Caco-2 (cell line): ENCODE results near the gene CFAP141. TPM values are rescaled to one million over a fixed set of nuclear protein-coding genes. Genes with fewer than 3 reads are reported as not detected.
A peak's percentile ranks its signal among the peaks of the same experiment; 100 is the strongest.

Experiments
- BruUV-seq: library from RNA; stranded (reverse); fragments of 400-500 nt; replicated peaks from 2 replicates; lab custom pipeline; 2021; lab: Mats Ljungman, UMichigan
- CTCF ChIA-PET: fragments of 300-600 bp; sonication (Branson Sonifier 250); formaldehyde crosslinking; loops from one replicate; lab custom pipeline; 2022; ENCODE audit warnings: antibody characterized with exemption; lab: Charles Lee
- POLR2A ChIA-PET: fragments of 300-600 bp; sonication (Branson Sonifier 250); formaldehyde crosslinking; loops from one replicate; lab custom pipeline; 2022; ENCODE audit warnings: antibody characterized with exemption; lab: Charles Lee
- DNase-seq, 2 experiments: peaks; one replicate each; pipeline versions ENCODE4 v3.0.0 to v3.0.0-alpha.2; 2020 to 2022
- H3K27me3 ChIP-seq: replicated peaks from 2 replicates; pipeline ENCODE4 v1.6.0; 2011; ENCODE audit warnings: low read length; ENCODE audit not compliant: control insufficient read depth, insufficient read depth
- H3K36me3 ChIP-seq: 2 replicates; pipeline ENCODE4 v1.5.1; 2011; ENCODE audit warnings: low read length; ENCODE audit not compliant: control insufficient read depth, insufficient read depth
- H3K4me1 ChIP-seq: fragments of 250-450 bp; sonication (Bioruptor Pico); 2 replicates; pipeline ENCODE4 v1.5.1; 2020; ENCODE audit warnings: mild to moderate bottlenecking
- H3K4me3 ChIP-seq: 2 replicates; pipeline ENCODE4 v1.5.1; 2011; ENCODE audit warnings: low read depth, mild to moderate bottlenecking, control low read depth, low read length
- H3K9me3 ChIP-seq: fragments of 250-450 bp; sonication (Bioruptor Pico); 2 replicates; pipeline ENCODE4 v1.5.1; 2020; ENCODE audit warnings: mild to moderate bottlenecking, moderate library complexity
- H3K27ac Mint-ChIP-seq: one replicate; pipeline ENCODE4 v1.8.0; 2022; ENCODE audit warnings: mixed read lengths; ENCODE audit not compliant: unreplicated experiment
- H3K27me3 Mint-ChIP-seq: one replicate; pipeline ENCODE4 v1.8.0; 2022; ENCODE audit warnings: mixed read lengths; ENCODE audit not compliant: insufficient read depth, unreplicated experiment
- H3K36me3 Mint-ChIP-seq: one replicate; pipeline ENCODE4 v1.8.0; 2022; ENCODE audit warnings: mild to moderate bottlenecking, mixed read lengths; ENCODE audit not compliant: insufficient read depth, unreplicated experiment
- H3K4me1 Mint-ChIP-seq: one replicate; pipeline ENCODE4 v1.8.0; 2022; ENCODE audit warnings: low read depth, mixed read lengths; ENCODE audit not compliant: unreplicated experiment
- H3K4me3 Mint-ChIP-seq: one replicate; pipeline ENCODE4 v1.8.0; 2022; ENCODE audit warnings: mild to moderate bottlenecking, moderate library complexity, mixed read lengths; ENCODE audit not compliant: unreplicated experiment
- H3K9me3 Mint-ChIP-seq: one replicate; pipeline ENCODE4 v1.8.0; 2022; ENCODE audit warnings: mixed read lengths; ENCODE audit not compliant: unreplicated experiment
- CTCF ChIP-seq, 2 experiments: fragments of 200-600 bp in 1 of 2; IDR thresholded peaks; 1 replicate in 1 of 2; 2 replicates in 1 of 2; pipeline versions ENCODE4 v1.5.1 to v1.8.0; 2011 to 2022; ENCODE audit warnings: antibody characterized with exemption in 1 of 2, control low read depth in 1 of 2, inconsistent platforms in 1 of 2, low read depth in 1 of 2, low read length in 1 of 2, mild to moderate bottlenecking in 1 of 2, moderate library complexity in 1 of 2; ENCODE audit not compliant: insufficient read depth in 1 of 2, severe bottlenecking in 1 of 2, unreplicated experiment in 1 of 2
- intact Hi-C: fragments of 100-400 bp; cut with micrococcal nuclease; formaldehyde crosslinking; loops from one replicate; pipeline ENCODE4 v1.10.0; 2022; ENCODE audit not compliant: unreplicated experiment
- total RNA-seq: library from RNA; stranded (reverse); gene quantifications from 2 replicates; pipeline ENCODE4 v1.2.3, GENCODE V29; 2022

CFAP141 gene
- total RNA-seq, 1 experiment from 2014 or later = not detected

- intact Hi-C loops = loop anchor here (1.0 kb wide), 5 partner anchors 13 to 149 kb away; partner anchors contain the start of genes HAX1 and UBAP2L
- Histone ChIP-seq H3K4me3 (no peak overlapping the region), H3K9me3 (no peaks in the 10 kb centered on the region), H3K27me3 (no peaks in the 10 kb centered on the region; the same call in 1 of the 2 replicates), H3K4me1 (peaks cover 34% of the 10 kb centered on the region), H3K36me3 (0 out of 2 replicates have a peak, but pooled peaks cover 2% of the 10 kb centered on the region)
- POLR2A ChIA-PET = interaction anchor here (1.0 kb wide), 1 partner anchor 33 kb away, joined by 4 read pairs; no protein-coding TSS in a partner anchor
- peak overlapping the region; percentile 56 for H3K4me3 Mint-ChIP-seq
- H3K27me3 Mint-ChIP-seq = no peaks in the 10 kb centered on the region
- TF ChIP-seq CTCF (IDR thresholded peaks at IDR 0.05; ENCODE audit: insufficient read depth in 1 of 2, low read depth in 1 of 2, low read length in 1 of 2, severe bottlenecking in 1 of 2, unreplicated experiment in 1 of 2) = peak; percentile 71 to 81
- CTCF ChIA-PET = interaction anchor here (0.6 to 1.3 kb wide), 5 partner anchors 13 to 220 kb away, joined by 3 to 5 read pairs (median 3); partner anchors contain the start of gene RPS27
- no peaks in the 10 kb centered on the region for H3K9me3 Mint-ChIP-seq
- peak overlapping the region; percentile 81 for H3K27ac Mint-ChIP-seq
- peak; percentile 73 to 78 for DNase-seq
- H3K4me1 Mint-ChIP-seq = peaks cover 33% of the 10 kb centered on the region
- peaks cover 31% of the 10 kb centered on the region for H3K36me3 Mint-ChIP-seq
- no TSS peak for BruUV-seq
These were observed 20.0 kb downstream of the CFAP141 start for GRCh38 chr1:154186177-154186576.

- Histone ChIP-seq H3K27me3 (no peaks in the 10 kb centered on the region), H3K36me3 (0 out of 2 replicates have a peak, but pooled peaks cover 2% of the 10 kb centered on the region), H3K4me3 (peak overlapping the region; percentile 70), H3K4me1 (peaks cover 58% of the 10 kb centered on the region), H3K9me3 (no peaks in the 10 kb centered on the region)
- peak; percentile 99 for DNase-seq
- intact Hi-C loops = no loop called here
- ChIA-PET POLR2A (no interaction called here), CTCF (no interaction called here)
- H3K4me3 Mint-ChIP-seq = peak overlapping the region; percentile 92
- TF ChIP-seq CTCF (IDR thresholded peaks at IDR 0.05; ENCODE audit: insufficient read depth in 1 of 2, low read depth in 1 of 2, low read length in 1 of 2, severe bottlenecking in 1 of 2, unreplicated experiment in 1 of 2) = peak in 1 of 2 experiments; percentile 7
- no peaks in the 10 kb centered on the region for H3K9me3 Mint-ChIP-seq
- H3K36me3 Mint-ChIP-seq = peaks cover 58% of the 10 kb centered on the region
- peak overlapping the region; percentile 96 for H3K27ac Mint-ChIP-seq
- H3K27me3 Mint-ChIP-seq = no peaks in the 10 kb centered on the region
- TSS peak; percentile 76 for BruUV-seq
- peaks cover 52% of the 10 kb centered on the region for H3K4me1 Mint-ChIP-seq
These were observed 22.9 kb downstream of the CFAP141 start for GRCh38 chr1:154183046-154183915.

DNA sequence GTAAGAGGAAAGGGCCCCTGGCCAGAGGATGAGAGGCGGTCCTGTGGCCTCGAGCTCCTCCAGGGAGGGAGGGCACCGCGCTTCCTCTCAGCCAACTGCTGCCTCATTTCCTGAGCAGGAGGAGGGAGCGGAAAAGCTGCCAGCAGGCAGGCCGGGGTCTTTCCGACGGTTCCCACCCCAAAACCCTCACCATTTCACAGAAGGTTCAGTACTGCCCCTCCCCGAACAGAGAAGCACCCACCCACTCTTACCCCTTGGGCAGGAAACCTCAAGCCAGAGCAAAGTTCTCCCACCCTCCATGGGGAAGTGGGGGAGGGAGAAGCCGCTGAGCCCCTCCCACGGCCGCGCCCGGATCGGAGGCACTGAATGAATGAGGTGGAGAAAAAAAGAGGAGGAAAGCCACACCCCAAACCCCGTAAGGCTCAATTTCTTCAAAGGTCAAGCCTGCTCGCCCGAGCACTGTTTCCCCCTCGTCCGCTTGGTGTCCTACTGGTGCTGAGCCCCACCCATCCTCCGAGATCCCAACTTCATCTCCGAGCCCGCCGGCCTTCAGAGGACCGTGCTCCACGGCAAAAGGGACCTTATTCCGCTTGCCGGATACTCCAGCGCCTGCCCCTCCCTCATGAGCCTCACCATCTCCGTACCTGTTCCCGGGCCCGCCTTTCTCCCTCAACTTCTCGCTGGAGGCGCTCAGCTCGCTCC lies 23.6 kb downstream of the CFAP141 start:
- intact Hi-C loops = loop anchor here (1.0 kb wide), 1 partner anchor 181 kb away; no protein-coding TSS in a partner anchor
- Mint-ChIP-seq H3K9me3 (no peaks in the 10 kb centered on the region), H3K4me3 (peak overlapping the region; percentile 92), H3K36me3 (peaks cover 66% of the 10 kb centered on the region), H3K4me1 (peaks cover 56% of the 10 kb centered on the region), H3K27ac (peak overlapping the region; percentile 96), H3K27me3 (no peaks in the 10 kb centered on the region)
- ChIA-PET POLR2A (interaction anchor here (0.9 kb wide), 1 partner anchor 192 kb away, joined by 6 read pairs; the partner anchor contains the start of gene RPS27), CTCF (no interaction called here)
- Histone ChIP-seq H3K4me1 (peaks cover 59% of the 10 kb centered on the region), H3K27me3 (no peaks in the 10 kb centered on the region), H3K36me3 (peaks cover 3% of the 10 kb centered on the region; the same call in 1 of the 2 replicates), H3K9me3 (no peaks in the 10 kb centered on the region), H3K4me3 (peak overlapping the region; percentile 70)
- no TSS peak for BruUV-seq
- DNase-seq = peak; percentile 76 to 84
- peak in 1 of 2 experiments; percentile 14 for TF ChIP-seq CTCF (IDR thresholded peaks at IDR 0.05; ENCODE audit: insufficient read depth in 1 of 2, low read depth in 1 of 2, low read length in 1 of 2, severe bottlenecking in 1 of 2, unreplicated experiment in 1 of 2)
